Esophagus (tissue), 2 donors: ENCODE data around the gene MYL12A. TPM values are rescaled to one million over a fixed set of nuclear protein-coding genes. Genes with fewer than 3 reads are reported as not detected.
A peak's percentile ranks its signal among the peaks of the same experiment; 100 is the strongest.

Experiments used
- H3K27ac ChIP-seq, 2 donors: one replicate each; pipeline ENCODE4 v1.5.1; 2013; ENCODE audit warnings: low read depth in 2 of 2, mild to moderate bottlenecking in 2 of 2, inconsistent platforms in 1 of 2, low read length in 1 of 2, moderate library complexity in 1 of 2
- H3K27me3 ChIP-seq, 2 donors: one replicate each; pipeline ENCODE4 v1.6.1; 2013; ENCODE audit warnings: low read length in 2 of 2, control low read depth in 1 of 2, mild to moderate bottlenecking in 1 of 2; ENCODE audit not compliant: insufficient read depth in 2 of 2, control insufficient read depth in 1 of 2
- H3K36me3 ChIP-seq, 2 donors: one replicate each; pipeline ENCODE4 v1.6.1; 2013; ENCODE audit warnings: low read length in 1 of 2; ENCODE audit not compliant: control insufficient read depth in 2 of 2, insufficient read depth in 2 of 2
- H3K4me1 ChIP-seq, 2 donors: one replicate each; pipeline ENCODE4 v1.6.1; 2013; ENCODE audit warnings: low read length in 1 of 2; ENCODE audit not compliant: control insufficient read depth in 2 of 2, insufficient read depth in 2 of 2
- H3K4me3 ChIP-seq, 2 donors: one replicate each; pipeline ENCODE4 v1.5.1; 2013; ENCODE audit warnings: low read length in 2 of 2, mild to moderate bottlenecking in 2 of 2, low read depth in 1 of 2, moderate library complexity in 1 of 2
- H3K9me3 ChIP-seq, 2 donors: one replicate each; pipeline ENCODE4 v1.6.1; 2013; ENCODE audit warnings: mild to moderate bottlenecking in 2 of 2, low read depth in 1 of 2, low read length in 1 of 2, moderate library complexity in 1 of 2; ENCODE audit not compliant: control insufficient read depth in 2 of 2, insufficient read depth in 1 of 2
- WGBS, 2 donors: extraction: QIAGEN DNeasy Blood & Tissue Kit; methylation state at CpG; one replicate each; pipeline ENCODE4 v1.1.7; 2013; 5-methylcytosine and 5-hydroxymethylcytosine counted together
- polyA plus RNA-seq, 2 donors: library from polyadenylated mRNA; stranded (reverse); fragments of 200-250 nt; gene quantifications; one replicate each; pipeline ENCODE4 v1.2.3, GENCODE V29; 2013
- donor health status: healthy with polysubstance abuse.
- donor health status: Bipolar disorder and iron deficiency.

MYL12A gene
- polyA plus RNA-seq, 2 donors = 342 to 364 TPM

GRCh38 chr18:3251249-3251962 is 3.8 kb downstream of the MYL12A start:
- Histone ChIP-seq H3K27ac (no peak overlapping the region), H3K4me3 (no peak overlapping the region), H3K36me3 (peaks cover 0 to 5% of the 10 kb centered on the region in 2 donors), H3K4me1 (no peaks in the 10 kb centered on the region), H3K27me3 (no peaks in the 10 kb centered on the region), H3K9me3 (no peaks in the 10 kb centered on the region)
- WGBS, 2 donors = 60 to 61% methylated on average over 8 of the region's 8 CpGs

DNA sequence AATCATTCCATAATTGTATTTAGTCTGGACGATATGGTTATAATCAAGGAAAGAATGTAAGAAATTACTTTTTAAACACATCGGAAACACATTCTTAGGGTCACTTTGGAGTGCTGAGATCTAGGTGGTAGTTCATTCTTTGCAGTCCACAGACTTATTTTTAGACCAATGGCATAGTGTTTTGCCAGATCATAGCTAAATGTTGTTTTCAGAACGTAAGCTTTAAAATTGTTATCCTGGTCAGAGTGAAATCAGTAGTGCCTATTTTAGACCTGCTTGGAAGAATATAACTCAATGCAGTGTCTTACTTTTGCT is 4.3 kb downstream of the MYL12A start:
- Histone ChIP-seq H3K4me1 (no peaks in the 10 kb centered on the region), H3K36me3 (peaks cover 0 to 5% of the 10 kb centered on the region in 2 donors), H3K27ac (peak overlapping the region in 1 of 2 donors; percentile 12), H3K27me3 (no peaks in the 10 kb centered on the region), H3K9me3 (no peaks in the 10 kb centered on the region), H3K4me3 (no peak overlapping the region)
- WGBS, 2 donors = 60 to 63% methylated on average over 3 of the region's 3 CpGs

DNA sequence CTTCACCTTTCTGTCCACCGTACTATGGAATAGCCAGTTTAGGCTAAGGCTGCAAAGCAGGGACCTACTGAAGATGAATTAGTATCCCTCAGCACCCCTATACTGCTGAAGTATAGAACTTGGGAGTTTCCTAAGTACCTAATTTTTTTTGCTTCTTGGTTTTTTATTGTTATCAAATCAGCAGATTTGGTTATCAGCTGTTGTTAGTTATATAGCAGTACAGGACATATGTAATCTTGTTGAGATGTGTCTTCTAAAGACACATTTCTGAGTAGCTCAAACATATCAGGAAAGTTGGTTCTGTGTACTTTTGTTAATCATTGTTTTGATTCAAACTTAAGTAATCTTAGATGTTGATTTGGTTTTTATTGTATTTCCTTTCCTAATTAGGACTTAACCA is 5.2 kb downstream of the MYL12A start:
- Histone ChIP-seq H3K27ac (peak overlapping the region in 1 of 2 donors; percentile 22), H3K4me3 (no peak overlapping the region), H3K27me3 (no peaks in the 10 kb centered on the region), H3K36me3 (peaks cover 0 to 5% of the 10 kb centered on the region in 2 donors), H3K4me1 (no peaks in the 10 kb centered on the region), H3K9me3 (no peaks in the 10 kb centered on the region)
- 65 to 82% methylated on average over 1 of the region's 1 CpG for WGBS, 2 donors

- H3K27ac ChIP-seq = no peak overlapping the region
- H3K27me3 ChIP-seq = no peaks in the 10 kb centered on the region
- H3K9me3 ChIP-seq = no peaks in the 10 kb centered on the region
- no peaks in the 10 kb centered on the region for H3K4me1 ChIP-seq
- H3K4me3 ChIP-seq = no peak overlapping the region
- H3K36me3 ChIP-seq = peaks cover 0 to 5% of the 10 kb centered on the region in 2 donors
- WGBS, 2 donors = 83% methylated on average over 4 of the region's 4 CpGs
These were observed 7.1 kb downstream of the MYL12A start for GRCh38 chr18:3254725-3255124.

- no peaks in the 10 kb centered on the region for H3K9me3 ChIP-seq
- H3K4me3 ChIP-seq = no peak overlapping the region
- H3K4me1 ChIP-seq = no peaks in the 10 kb centered on the region
- no peak overlapping the region for H3K27ac ChIP-seq
- WGBS, 2 donors = 65 to 73% methylated on average over 5 of the region's 5 CpGs
- no peaks in the 10 kb centered on the region for H3K27me3 ChIP-seq
- peaks cover 0 to 5% of the 10 kb centered on the region in 2 donors for H3K36me3 ChIP-seq
These were observed 8.1 kb downstream of the MYL12A start for GRCh38 chr18:3255611-3256165.

GRCh38 chr18:3256693-3257626 is 9.4 kb downstream of the MYL12A start:
- 51 to 54% methylated on average over 5 of the region's 5 CpGs for WGBS, 2 donors
- Histone ChIP-seq H3K4me3 (no peak overlapping the region), H3K36me3 (peaks cover 0 to 5% of the 10 kb centered on the region in 2 donors), H3K4me1 (no peaks in the 10 kb centered on the region), H3K9me3 (no peaks in the 10 kb centered on the region), H3K27ac (peak overlapping the region; percentile 33 to 71), H3K27me3 (no peaks in the 10 kb centered on the region)

DNA sequence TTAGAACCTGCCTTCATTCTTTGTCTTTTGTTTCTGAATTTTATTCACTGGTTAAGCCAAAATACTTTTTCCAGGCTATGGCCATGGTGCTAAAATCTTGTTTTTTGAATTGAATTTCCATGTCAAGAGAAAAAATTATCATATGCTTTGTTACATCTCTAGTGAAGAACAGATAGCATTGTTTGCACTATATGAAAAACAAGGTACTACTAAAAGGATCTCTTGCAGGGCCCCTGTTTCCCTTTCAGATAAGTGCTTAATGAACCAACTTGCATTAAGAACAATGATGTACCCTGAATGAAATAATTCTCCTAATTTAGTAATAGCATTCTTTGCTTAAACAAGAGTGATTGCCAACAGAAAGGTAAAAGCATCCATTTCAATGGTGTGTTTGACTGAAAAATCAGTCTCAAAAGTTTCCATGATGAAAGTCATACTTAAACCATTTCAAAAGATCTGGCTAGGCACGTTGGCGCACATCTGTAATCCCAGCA is 10.1 kb downstream of the MYL12A start:
- Histone ChIP-seq H3K27ac (no peak overlapping the region), H3K36me3 (peaks cover 0 to 5% of the 10 kb centered on the region in 2 donors), H3K9me3 (no peaks in the 10 kb centered on the region), H3K4me1 (no peaks in the 10 kb centered on the region), H3K27me3 (no peaks in the 10 kb centered on the region), H3K4me3 (no peak overlapping the region)
- 85 to 86% methylated on average over 2 of the region's 2 CpGs for WGBS, 2 donors

DNA sequence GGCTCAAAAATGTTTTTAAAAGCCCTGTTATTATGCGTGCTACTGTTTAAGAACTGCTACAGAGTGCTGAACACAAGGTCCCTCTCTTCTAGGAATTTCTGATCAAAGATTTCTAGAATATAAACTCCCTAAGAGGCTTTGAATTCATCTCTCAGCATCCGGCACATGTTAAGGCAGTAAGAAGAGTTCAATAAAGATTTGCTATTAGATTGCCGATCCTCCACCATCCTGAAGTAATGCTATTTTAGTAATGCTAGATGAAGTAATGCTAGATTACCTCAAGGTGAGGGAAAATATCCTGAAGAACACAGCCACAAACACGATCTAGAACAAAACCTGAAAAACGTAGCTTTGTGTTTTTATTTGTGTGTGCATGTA is 13.4 kb downstream of the MYL12A start:
- Histone ChIP-seq H3K36me3 (peaks cover 0 to 2% of the 10 kb centered on the region in 2 donors), H3K4me1 (peaks cover 2 to 4% of the 10 kb centered on the region in 2 donors), H3K27ac (peak overlapping the region; percentile 93 to 98), H3K9me3 (no peaks in the 10 kb centered on the region), H3K4me3 (peak overlapping the region; percentile 73 to 80), H3K27me3 (no peaks in the 10 kb centered on the region)
- WGBS, 2 donors = 11% methylated on average over 5 of the region's 5 CpGs

GRCh38 chr18:3261373-3262233 is 14.0 kb downstream of the MYL12A start, which contains the start of gene MYL12B:
MYL12B (plus strand) TSS chr18:3262133; CDS start chr18:3272899, 10,766 bp downstream.
- Histone ChIP-seq H3K4me3 (peak within 1 kb of the TSS; percentile 73 to 80), H3K9me3 (no peaks in the 10 kb centered on the region), H3K27me3 (no peaks in the 10 kb centered on the region), H3K36me3 (peaks cover 0 to 2% of the 10 kb centered on the region in 2 donors), H3K4me1 (peaks cover 2 to 8% of the 10 kb centered on the region in 2 donors), H3K27ac (peak within 1 kb of the TSS; percentile 93 to 98)
- 0 to 1% methylated on average over 81 to 84 of the region's 84 CpGs for WGBS, 2 donors
